ENCODE results near the gene SHC2. TPM values are rescaled to one million over a fixed set of nuclear protein-coding genes. Genes with fewer than 3 reads are reported as not detected.
"Not testable (repeated sequence)": the region's sequence is repeated elsewhere in the genome, so short reads cannot be mapped to it uniquely, and the experiment has no call there.

The SHC2 gene
- total RNA-seq, 1 experiment from 2014 or later = 7.0 TPM

GRCh38 chr19:457636-458035 is 3.2 kb downstream of the SHC2 start:
- no peak for DNase-seq (ENCODE audit: low read depth, low spot score)
- in situ Hi-C loops (cut with HindIII; ENCODE audit: low pct_unique_long_range_greater_than_20kb, low sequenced_read_pairs) = no loop called here

GRCh38 chr19:456547-457110 is 4.2 kb downstream of the SHC2 start:
- DNase-seq (ENCODE audit: low read depth, low spot score) = no peak
- in situ Hi-C loops (cut with HindIII; ENCODE audit: low pct_unique_long_range_greater_than_20kb, low sequenced_read_pairs) = no loop called here

DNA sequence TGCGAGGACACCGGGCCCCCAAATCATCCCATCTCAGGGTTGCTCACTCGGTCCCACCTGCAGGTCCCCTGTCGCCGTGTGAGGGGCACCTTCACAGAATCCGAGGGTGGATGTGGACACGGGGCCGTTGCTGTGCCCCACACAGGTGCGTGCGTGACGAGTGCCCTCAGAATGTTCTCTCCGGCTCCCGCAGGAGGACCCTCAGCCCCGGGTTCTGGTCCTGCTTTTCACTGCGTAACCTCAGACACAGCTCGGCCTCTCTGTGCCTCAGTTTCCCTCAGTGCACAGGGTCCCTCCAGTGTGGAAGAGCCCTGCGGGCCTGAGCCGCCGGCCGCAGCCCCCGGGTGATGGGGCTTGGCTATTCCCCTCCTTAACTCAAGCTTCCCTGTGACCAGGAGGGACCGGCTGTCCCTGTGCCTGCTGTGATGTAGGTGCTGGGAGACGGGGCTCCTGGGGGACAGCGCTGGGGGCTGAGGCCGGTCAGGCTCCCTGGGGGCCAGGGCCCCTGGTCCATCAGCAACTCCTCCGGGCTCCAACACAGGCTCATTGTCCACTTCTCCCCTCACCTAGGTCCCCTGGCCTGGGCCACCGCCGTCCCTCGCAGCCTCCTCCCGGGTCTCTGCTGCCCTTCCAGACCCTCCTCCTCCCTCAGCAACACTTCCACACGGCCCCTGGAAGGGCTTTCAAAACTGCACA is 4.8 kb downstream of the SHC2 start:
- in situ Hi-C loops (cut with HindIII; ENCODE audit: low pct_unique_long_range_greater_than_20kb, low sequenced_read_pairs) = no loop called here
- no peak for DNase-seq (ENCODE audit: low read depth, low spot score)

DNA sequence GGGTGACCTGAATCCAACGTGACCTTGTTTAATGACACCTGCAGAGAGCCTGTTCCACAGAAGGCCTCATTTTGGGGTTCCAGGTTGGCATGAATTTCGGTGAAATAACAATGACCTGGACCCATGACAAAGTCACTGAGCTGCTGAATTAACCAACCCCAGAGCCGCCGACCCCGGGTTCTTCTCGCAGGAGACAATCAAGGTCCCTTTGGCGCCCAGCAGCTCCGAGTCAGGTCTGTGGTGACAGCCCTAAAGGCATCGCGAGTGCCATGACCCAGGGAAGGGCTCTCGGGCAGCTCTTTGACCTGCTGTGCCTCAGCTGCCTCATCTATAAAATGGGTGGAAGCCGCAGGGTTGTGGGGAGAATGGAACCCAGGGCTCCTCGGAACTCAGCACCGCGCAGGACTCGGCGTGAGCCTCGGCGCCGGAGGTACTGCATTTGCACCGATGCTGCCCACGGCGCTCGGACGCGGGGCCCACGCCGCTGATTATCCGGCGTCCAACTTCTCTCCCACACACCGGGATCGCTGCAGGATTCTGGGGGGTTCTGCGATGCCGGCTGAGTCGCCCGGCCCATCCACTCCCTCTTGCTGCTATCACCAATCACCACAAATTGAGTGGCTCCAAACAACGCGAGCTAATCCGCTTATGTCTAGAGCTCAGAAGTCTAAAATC is 5.7 kb downstream of the SHC2 start:
- in situ Hi-C loops (cut with HindIII; ENCODE audit: low pct_unique_long_range_greater_than_20kb, low sequenced_read_pairs) = no loop called here

GRCh38 chr19:453606-454005 is 7.2 kb downstream of the SHC2 start:
- no peak for DNase-seq (ENCODE audit: low read depth, low spot score)
- in situ Hi-C loops (cut with HindIII; ENCODE audit: low pct_unique_long_range_greater_than_20kb, low sequenced_read_pairs) = no loop called here

More for the DNA sequence above, 5.7 kb downstream of the SHC2 start:
- no peak for DNase-seq (ENCODE audit: low read depth, low spot score)

GRCh38 chr19:452829-453228 is 8.0 kb downstream of the SHC2 start:
- in situ Hi-C loops (cut with HindIII; ENCODE audit: low pct_unique_long_range_greater_than_20kb, low sequenced_read_pairs) = no loop called here
- no peak for DNase-seq (ENCODE audit: low read depth, low spot score)

DNA sequence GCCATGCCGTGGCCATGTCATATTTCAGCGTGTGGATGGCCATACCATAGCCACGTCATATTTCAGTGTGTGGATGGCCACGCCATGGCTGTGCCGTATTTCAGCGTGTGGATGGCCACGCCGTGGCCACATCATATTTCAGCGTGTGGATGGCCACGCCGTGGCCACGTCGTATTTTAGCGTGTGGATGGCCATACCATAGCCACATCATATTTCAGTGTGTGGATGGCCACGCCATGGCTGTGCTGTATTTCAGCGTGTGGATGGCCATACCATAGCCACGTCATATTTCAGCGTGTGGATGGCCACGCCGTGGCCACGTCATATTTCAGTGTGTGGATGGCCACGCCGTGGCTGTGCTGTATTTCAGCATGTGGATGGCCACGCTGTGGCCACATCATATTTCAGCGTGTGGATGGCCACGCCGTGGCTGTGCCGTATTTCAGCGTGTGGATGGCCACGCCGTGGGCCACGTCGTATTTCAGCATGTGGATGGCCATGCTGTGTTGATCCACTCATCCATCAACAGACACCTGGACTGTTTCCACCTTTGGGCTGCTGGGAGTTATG is 9.8 kb downstream of the SHC2 start:
- in situ Hi-C loops (cut with HindIII; ENCODE audit: low pct_unique_long_range_greater_than_20kb, low sequenced_read_pairs); DNase-seq (ENCODE audit: low read depth, low spot score): not testable (repeated sequence)

DNA sequence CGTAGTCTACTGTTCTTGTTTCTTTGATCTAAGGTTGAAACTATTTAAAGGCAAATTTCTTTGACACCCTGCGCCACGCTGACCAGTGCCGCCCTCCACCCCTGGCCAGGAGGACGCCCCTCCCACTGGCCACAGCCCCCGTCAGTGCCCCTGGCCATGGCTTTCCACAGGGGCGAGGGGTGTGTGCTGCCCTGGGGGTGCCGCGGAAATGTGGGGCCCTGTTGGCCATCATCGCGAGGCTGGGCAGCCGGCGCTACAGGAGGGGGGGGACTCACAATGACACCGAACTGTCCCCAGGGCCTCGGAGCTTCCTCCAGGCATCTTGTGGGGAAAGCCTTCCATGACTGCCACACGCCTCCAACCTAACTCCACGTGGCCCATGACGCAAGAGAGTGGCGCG is 10.9 kb downstream of the SHC2 start:
- in situ Hi-C loops (cut with HindIII; ENCODE audit: low pct_unique_long_range_greater_than_20kb, low sequenced_read_pairs) = no loop called here

DNA sequence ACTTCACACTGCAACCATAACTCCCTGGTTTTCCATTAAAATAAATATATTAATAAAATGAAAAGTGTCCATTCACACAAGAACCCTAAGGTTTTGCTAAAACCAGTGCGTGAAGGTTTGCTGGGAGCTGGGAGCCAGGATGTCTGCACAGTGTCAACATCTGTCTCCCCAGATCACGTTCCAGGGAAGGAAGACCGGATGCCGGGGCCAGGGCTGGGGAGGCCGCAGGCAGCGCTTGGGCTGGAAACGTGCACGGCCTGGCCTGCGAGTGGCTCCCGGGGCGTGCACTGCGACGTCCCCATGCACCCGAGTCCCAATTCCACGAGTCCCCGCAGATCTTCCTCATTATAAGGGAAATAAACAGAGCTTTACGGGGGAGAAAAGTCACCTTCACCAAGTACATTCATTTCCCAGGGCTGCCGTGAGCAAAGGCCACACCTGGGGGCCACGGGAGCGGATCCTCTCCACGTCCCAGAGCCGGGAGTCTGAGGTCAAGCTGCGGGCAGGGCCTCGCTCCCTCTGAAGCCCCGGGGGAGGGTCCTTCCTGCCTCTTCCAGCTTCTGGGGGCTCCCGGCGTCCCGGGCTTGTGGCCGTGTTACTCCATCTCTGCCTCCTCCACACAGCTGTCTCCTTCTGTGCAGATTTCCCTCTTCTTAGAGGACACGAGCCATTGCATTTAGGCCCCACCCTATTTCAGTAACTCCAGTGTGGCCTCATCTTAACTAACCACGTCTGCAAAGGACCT is 12.8 kb downstream of the SHC2 start:
- in situ Hi-C loops (cut with HindIII; ENCODE audit: low pct_unique_long_range_greater_than_20kb, low sequenced_read_pairs) = no loop called here
- DNase-seq (ENCODE audit: low read depth, low spot score) = no peak

More for the DNA sequence above, 10.9 kb downstream of the SHC2 start:
- no peak for DNase-seq (ENCODE audit: low read depth, low spot score)

GRCh38 chr19:447064-447426 is 13.8 kb downstream of the SHC2 start:
- DNase-seq (ENCODE audit: low read depth, low spot score) = no peak
- in situ Hi-C loops (cut with HindIII; ENCODE audit: low pct_unique_long_range_greater_than_20kb, low sequenced_read_pairs) = no loop called here

DNA sequence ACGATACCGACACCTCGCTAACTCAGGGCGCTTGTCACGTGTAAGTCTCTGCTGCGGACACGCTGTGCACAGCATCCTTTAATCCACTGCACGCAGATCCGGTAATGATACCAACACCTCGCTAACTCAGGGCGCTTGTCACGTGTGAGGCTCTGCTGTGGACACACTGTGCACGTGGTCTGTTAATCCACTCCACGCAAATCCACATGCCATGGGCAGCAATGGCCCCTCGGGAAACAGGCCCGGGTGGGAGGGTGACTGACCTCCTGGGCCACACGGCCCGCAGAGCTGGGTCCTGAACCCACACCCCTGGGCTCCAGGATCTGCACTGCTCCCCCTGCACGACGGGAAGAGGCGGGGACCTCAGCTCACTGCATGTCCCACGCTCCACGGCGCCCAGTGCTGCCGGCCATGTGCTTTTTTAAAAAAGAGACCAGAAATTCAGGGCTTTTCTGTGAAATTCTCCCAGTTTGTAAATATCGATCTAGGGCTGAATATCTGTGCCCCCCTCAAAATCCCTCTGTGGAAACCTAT is 16.1 kb downstream of the SHC2 start:
- in situ Hi-C loops (cut with HindIII; ENCODE audit: low pct_unique_long_range_greater_than_20kb, low sequenced_read_pairs) = no loop called here
- DNase-seq (ENCODE audit: low read depth, low spot score) = no peak

DNA sequence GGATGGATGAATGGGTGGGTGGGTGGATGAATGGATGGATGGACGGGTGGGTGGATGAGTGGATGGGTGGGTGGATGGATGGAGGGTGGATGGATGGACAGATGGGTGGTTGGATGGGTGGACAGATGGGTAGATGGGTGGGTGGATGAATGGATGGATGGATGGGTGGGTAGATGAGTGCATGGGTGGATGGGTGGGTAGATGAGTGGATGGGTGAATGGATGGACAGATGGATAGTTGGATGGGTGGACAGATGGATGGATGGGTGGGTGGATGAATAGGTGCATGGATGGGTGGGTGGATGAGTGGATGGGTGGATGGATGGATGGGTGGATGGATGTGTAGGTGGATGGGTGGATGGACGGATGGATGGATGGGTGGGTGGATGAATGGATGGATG is 17.8 kb downstream of the SHC2 start:
- no peak for DNase-seq (ENCODE audit: low read depth, low spot score)
- in situ Hi-C loops (cut with HindIII; ENCODE audit: low pct_unique_long_range_greater_than_20kb, low sequenced_read_pairs) = no loop called here

DNA sequence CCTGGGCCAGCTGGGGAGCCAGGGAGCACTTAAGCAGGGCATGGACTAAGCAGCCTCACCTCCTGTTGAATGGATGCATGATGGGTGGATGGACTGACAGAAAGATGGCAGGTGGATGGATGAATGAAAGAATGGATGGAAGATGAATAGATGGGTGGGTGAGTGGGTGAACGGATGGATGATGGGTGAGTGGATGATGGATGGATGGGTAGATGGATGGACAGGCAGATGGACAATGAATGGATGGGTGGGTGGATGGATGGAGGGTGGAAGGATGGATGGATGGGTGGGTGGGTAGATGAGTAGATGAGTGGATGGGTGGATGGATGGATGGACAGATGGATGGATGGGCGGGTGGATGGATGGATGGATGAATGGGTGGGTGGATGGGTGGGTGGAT is 18.7 kb downstream of the SHC2 start:
- DNase-seq (ENCODE audit: low read depth, low spot score) = no peak
- in situ Hi-C loops (cut with HindIII; ENCODE audit: low pct_unique_long_range_greater_than_20kb, low sequenced_read_pairs) = no loop called here

- no peak for DNase-seq (ENCODE audit: low read depth, low spot score)
- in situ Hi-C loops (cut with HindIII; ENCODE audit: low pct_unique_long_range_greater_than_20kb, low sequenced_read_pairs) = no loop called here
Measured at GRCh38 chr19:441213-441836, 19.5 kb downstream of the SHC2 start.

- in situ Hi-C loops (cut with HindIII; ENCODE audit: low pct_unique_long_range_greater_than_20kb, low sequenced_read_pairs) = no loop called here
- DNase-seq (ENCODE audit: low read depth, low spot score) = no peak
Measured at GRCh38 chr19:440391-441212, 20.2 kb downstream of the SHC2 start.

- in situ Hi-C loops (cut with HindIII; ENCODE audit: low pct_unique_long_range_greater_than_20kb, low sequenced_read_pairs) = no loop called here
Measured at GRCh38 chr19:439167-439900, 21.5 kb downstream of the SHC2 start.

More at GRCh38 chr19:439167-439900, 21.5 kb downstream of the SHC2 start:
- DNase-seq (ENCODE audit: low read depth, low spot score) = no peak

Measured in SK-MEL-5 (cell line).